GM18870 (cell line): ENCODE measurements around the gene BSG.
"Not testable (repeated sequence)": the region's sequence is repeated elsewhere in the genome, so short reads cannot be mapped to it uniquely, and the experiment has no call there.

Experiments
- ATAC-seq: cut with Tn5 transposase; IDR thresholded peaks from one replicate; pipeline ENCODE4 v1.9.1; 2021; ENCODE audit warnings: moderate library complexity; ENCODE audit not compliant: unreplicated experiment

The BSG gene

DNA sequence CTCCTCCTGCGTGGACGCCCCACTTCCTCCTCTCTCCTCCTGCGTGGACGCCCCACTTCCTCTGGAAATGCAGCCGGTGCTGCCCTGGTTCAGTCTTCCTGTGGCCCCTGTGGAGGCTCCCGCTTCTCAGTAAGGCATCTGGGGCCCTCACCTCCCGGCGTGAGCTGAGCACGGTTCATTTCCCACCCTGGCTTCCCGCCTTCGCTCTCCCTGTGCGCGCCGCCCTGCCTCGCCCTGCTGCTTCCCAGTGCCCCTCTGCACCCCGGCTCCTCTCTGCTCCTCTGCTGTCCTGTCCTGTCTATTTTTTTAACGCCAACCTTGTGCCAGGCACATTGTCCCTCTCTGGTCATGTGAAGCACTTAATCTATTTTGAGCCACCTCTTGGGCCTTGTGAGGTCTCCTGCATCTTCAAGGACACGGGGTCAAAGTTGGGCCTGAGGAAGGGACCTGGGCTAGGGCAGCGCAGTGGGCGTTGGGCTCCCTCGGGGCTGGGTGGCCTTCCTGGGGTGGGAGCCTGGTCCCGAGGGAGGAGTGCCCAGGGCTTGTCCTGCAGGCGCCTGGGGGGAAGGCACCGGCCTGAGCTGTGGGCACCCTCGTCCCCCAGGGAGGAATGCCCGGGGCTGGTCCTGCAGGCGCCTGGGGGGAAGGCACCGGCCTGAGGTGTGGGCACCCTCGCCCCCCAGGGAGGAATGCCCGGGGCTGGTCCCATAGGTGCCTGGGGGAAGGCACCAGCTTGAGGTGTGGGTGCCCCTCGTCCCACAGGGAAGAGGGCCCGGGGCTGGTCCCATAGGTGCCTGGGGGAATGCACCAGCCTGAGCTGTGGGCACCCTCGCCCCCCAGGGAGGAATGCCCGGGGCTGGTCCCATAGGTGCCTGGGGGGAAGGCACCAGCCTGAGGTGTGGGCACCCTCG, 30.2 kb downstream of the BSG start:
- ATAC-seq = no peak

DNA sequence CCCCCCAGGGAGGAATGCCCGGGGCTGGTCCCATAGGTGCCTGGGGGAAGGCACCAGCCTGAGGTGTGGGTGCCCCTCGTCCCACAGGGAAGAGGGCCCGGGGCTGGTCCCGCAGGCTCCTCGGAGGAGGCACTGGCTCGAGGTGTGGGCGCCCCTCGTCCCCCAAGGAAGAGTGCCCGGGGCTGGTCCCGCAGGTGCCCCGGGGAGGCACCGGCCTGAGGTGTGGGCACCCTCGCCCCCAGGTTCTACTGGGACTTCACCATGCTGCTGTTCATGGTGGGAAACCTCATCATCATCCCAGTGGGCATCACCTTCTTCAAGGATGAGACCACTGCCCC, 30.9 kb downstream of the BSG start:
- ATAC-seq = not testable (repeated sequence)

DNA sequence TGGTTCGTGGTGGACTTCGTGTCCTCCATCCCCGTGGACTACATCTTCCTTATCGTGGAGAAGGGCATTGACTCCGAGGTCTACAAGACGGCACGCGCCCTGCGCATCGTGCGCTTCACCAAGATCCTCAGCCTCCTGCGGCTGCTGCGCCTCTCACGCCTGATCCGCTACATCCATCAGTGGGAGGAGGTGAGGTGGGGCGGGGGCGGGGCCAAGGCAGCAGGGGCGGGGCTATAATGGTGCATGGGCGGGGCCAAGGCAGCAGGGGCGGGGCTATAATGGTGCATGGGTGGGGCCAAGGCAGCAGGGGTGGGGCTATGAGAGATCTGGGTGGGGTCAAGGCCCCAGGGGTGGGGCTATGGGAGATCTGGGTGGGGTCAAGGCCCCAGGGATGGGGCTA, 31.4 kb downstream of the BSG start:
- ATAC-seq = not testable (repeated sequence)

DNA sequence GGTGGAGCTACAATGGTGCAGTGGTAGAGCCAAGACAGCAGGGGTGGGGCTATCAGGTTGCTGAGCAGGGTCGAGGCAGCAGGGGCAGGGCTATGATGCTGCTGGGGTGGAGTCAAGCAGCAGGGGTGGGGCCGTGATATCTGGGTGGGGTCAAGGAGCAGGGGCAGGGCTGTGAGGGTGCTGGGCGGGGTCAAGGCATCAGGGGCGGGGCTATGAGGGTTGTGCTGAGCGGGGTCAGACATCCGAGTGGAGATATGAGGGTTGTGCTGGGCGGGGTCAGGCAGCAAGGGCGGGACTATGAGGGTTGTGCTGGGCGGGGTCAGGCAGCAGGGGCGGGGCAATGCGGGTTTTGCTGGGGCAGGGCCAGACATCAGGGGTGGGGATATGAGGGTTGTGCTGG, 32.0 kb downstream of the BSG start:
- ATAC-seq = no peak

DNA sequence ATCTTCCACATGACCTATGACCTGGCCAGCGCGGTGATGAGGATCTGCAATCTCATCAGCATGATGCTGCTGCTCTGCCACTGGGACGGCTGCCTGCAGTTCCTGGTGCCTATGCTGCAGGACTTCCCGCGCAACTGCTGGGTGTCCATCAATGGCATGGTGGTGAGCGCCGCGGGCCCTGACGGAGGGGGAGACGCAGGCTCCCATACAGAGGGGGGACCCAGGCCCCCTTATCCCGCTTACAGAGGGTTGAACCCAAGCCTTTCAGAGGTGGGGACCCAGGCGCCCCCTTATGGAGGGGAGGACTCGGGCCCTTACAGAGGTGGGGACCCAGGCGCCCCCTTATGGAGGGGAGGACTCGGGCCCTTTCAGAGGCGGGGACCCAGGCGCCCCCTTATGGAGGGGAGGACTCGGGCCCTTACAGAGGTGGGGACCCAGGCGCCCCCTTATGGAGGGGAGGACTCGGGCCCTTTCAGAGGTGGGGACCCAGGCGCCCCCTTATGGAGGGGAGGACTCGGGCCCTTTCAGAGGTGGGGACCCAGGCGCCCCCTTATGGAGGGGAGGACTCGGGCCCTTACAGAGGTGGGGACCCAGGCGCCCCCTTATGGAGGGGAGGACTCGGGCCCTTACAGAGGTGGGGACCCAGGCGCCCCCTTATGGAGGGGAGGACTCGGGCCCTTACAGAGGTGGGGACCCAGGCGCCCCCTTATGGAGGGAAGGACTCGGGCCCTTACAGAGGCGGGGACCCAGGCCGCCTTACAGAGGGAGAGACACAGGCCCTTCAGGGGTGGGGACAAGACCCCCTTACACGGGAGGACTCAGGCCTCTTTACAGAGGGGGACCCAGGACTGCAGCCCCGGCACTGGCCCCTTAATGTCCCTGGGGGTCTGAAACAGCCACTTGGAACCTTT, 32.9 kb downstream of the BSG start:
- not testable (repeated sequence) for ATAC-seq

DNA sequence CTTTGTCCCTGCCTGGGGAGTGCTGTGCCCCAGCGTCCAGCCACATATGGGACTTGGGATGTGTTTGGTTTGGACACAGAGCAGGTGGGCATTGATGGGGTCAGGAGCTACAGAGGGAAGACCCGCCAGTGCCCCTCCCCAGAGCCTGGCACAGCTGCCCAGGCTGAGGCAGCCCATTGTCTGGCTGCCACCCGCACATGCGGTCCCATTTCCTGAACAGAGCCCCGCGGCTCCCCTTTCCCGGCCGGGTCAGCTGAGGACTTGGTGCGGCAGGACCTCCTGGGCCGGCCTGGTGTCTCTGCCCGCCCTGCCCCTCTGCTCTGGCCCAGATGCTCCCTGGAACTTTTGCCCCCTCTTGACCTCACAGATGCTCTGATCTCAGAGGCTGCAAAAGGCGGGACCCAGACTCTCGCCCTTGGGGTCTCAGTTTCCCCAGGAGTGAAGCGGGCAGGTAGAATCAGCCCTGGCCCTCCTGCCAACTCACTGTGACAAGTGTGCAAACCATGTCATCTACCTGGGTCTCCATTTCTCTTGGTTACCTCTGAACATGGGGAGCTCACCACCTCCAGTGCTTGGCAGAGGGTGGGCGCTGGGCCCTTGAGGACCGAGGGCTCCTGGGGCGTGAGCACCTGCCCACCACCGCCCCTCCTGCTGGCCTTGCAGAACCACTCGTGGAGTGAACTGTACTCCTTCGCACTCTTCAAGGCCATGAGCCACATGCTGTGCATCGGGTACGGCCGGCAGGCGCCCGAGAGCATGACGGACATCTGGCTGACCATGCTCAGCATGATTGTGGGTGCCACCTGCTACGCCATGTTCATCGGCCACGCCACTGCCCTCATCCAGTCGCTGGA, 35.1 kb downstream of the BSG start:
- ATAC-seq = no peak

DNA sequence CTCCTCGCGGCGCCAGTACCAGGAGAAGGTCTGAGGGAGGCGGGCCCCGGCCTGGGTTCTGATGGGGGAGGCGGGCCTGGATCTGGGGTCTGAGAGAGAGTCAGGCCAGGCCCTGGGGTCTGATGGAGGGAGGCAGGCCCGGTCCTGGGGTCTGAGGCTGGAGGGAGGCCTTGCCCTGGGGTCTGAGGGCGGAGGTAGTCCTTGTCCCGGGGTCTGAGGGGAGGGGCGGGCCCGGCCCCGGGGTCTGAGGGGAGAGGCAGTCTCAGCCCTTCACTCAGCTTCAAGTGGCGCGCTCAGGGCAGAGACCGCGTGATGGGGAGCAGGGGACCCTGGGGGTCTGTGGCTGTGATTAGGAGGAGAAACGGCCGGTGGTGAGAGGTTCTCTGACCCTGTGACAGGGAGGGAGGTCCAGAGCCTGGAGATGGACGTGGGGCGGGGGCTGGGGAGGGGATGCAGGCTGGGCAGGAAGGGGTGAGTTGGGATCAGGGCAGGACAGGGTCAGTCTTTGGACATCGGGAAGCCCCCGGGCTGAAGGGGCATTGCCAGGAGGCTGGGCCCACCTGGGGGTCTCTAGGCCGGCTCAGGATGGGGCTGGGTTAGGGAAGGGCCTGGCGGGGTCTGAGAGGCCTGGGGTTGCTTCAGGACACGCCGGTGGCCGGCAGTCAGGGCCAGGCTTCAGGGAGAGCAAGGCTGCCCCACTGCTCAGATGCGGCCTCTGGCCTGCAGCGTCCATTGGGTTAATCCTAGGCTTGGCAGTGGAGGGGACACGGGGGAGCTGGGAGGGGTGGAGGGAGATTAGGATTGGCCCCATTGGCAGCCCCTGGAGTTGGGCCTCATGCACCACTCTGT, 36.0 kb downstream of the BSG start:
- ATAC-seq = no peak

DNA sequence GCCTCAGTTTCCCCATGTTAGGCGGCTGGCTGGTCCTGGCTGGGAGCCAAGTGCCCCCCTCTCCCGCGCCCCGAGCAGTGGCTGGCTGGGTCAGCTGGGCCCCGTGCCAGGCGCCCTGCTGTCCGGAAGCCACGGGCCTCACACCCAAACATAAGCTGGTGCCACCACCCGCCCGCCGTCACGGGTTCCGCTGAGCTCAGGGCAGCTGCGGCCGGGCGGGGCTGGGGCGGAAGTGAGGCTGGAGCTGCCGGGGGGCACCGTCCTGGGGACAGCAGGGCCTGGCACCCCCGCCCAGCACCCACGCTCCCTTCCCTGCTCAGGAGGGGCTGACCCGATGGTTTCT, 36.6 kb downstream of the BSG start:
- ATAC-seq = no peak

DNA sequence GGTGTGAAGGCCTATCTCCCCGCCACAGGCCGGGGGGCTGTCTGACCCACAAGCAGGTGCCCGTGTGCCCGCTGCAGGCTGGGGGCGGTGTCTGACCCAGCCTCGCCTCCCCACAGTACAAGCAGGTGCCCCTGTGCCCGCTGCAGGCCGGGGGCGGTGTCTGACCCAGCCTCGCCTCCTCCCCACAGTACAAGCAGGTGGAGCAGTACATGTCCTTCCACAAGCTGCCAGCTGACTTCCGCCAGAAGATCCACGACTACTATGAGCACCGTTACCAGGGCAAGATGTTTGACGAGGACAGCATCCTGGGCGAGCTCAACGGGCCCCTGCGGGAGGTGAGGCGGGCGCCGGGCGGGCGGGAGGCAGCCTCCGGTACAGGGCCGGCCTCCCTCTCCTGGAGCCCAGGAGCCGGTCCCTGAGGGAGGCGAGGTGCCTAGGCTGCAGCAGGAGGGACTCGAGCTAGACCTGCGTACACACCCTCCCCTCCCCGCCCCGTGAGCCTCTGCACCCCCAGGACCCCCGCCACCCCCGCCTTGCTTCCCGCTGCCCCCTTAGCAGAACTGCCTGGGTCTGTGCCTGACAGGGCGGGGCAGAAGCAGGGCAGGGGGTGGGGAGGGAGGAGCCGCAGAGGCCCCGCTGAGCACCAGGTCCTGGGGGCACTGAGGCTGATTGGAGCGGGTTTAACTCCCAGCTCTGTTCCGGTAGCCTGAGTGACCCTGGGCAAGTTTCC, 37.8 kb downstream of the BSG start:
- no peak for ATAC-seq

DNA sequence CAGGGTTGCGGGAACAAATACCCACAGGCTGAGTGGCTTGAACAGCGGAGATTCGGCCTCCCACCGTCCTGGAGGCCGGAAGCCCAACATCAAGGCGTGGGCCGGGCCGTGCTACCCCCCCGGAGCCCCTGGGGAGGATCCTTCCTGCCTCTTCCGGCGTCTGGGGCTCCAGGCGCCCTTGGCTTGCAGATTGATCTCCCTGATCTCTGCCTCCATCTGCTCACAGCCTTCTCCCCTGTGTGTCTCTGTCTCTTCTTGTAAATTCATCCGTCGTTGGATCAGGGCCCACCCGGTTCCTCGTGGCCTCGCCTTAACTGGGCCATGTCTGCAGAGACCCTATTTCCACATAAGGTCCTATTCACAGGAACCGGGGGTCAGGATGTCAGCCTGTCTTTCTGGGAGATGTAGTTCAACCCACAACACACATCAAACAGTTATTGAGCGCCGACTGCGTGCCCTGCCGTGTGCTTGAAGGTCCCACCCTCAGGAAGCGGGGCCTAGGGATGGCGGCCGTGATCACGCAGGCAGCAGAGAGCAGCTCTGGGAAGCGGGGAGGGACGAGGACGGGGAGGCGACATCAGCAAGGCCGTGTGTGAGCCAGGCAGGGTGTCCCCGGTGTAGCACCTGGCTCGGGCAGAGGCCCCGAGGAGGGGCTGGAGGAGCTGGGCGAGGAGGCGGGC, 38.5 kb downstream of the BSG start:
- ATAC-seq = no peak

DNA sequence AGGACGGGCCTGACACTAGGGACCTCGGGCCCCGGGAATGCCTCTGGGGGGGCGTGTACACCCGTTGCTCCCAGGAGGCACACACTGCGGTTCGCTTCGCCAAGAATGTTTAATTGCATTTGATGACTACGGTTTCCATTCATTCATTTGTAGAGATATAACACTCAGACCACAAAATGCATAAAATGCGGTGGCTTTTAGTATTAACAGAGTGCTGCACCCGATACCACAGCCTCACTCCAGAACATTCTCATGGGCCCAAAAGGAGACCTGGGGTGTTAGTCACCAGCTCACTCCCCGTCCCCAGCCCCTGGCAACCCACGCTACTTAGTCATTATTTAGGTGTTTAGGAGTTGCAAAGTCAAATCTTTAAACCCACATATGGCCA, 39.1 kb downstream of the BSG start:
- no peak for ATAC-seq

DNA sequence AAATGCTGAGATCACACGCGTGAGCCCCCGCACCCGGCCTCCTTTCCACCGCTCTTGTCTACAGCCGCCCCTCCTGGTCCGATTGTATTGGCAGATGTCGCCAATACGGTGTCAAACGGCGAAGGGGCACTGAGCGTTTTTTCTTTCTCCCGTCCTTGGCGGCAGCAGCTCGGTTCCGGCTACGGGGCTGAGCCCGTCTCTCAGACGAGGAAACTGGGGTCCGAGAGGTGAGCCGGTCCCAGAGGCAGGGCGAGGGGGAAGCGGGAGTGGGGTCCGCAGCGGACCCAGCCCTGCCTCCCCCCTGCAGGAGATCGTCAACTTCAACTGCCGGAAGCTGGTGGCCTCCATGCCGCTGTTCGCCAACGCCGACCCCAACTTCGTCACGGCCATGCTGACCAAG, 40.5 kb downstream of the BSG start:
- no peak for ATAC-seq

DNA sequence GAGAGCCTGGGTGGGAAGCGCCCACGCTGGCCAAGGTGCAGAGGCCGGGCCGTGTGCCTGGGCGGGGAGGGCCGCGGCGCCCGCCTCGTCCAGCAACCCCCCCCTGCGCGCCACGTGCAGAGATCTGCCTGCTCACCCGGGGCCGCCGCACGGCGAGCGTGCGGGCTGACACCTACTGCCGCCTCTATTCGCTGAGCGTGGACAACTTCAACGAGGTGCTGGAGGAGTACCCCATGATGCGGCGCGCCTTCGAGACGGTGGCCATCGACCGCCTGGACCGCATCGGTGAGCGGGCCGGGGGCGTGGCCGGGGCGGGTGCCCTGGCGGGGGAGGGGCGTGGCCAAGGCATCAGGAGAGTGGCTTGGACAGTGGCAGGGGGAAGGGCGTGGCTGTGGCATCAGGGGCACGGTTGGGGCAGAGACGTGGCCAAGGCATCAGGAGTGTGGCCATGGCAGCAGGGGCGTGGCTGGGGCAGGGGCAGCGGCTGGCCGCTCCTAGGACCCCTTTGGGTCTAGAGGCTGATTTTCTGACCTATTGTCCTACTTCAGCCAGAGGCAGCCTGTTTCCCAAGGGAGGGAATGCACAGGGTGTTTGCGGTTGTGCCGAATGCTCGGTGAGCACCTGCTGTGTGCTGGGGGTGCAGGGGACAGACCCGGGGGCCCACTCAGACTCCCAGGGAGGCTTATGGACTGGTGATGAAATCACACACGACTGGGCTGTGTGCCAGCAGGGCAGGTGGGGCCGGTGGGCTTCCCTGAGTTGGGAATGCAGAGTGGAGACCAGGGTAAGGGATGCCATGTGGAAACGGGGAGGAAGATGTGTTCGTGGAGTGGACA, 41.6 kb downstream of the BSG start:
- no peak for ATAC-seq

DNA sequence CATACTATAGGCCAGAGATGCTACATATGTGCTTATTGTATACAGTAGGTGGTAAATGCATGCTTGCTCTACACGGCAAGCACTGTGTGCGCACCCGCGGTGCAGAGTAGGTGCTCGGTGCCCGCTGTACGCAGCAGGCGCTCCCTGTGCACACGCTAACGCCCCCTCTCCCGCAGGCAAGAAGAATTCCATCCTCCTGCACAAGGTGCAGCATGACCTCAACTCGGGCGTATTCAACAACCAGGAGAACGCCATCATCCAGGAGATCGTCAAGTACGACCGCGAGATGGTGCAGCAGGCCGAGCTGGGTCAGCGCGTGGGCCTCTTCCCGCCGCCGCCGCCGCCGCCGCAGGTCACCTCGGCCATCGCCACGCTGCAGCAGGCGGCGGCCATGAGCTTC, 43.2 kb downstream of the BSG start:
- ATAC-seq = no peak

DNA sequence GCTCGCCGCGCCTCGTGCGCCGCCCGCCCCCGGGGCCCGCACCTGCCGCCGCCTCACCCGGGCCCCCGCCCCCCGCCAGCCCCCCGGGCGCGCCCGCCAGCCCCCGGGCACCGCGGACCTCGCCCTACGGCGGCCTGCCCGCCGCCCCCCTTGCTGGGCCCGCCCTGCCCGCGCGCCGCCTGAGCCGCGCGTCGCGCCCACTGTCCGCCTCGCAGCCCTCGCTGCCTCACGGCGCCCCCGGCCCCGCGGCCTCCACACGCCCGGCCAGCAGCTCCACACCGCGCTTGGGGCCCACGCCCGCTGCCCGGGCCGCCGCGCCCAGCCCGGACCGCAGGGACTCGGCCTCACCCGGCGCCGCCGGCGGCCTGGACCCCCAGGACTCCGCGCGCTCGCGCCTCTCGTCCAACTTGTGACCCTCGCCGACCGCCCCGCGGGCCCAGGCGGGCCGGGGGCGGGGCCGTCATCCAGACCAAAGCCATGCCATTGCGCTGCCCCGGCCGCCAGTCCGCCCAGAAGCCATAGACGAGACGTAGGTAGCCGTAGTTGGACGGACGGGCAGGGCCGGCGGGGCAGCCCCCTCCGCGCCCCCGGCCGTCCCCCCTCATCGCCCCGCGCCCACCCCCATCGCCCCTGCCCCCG, 43.8 kb downstream of the BSG start:
- no peak for ATAC-seq

DNA sequence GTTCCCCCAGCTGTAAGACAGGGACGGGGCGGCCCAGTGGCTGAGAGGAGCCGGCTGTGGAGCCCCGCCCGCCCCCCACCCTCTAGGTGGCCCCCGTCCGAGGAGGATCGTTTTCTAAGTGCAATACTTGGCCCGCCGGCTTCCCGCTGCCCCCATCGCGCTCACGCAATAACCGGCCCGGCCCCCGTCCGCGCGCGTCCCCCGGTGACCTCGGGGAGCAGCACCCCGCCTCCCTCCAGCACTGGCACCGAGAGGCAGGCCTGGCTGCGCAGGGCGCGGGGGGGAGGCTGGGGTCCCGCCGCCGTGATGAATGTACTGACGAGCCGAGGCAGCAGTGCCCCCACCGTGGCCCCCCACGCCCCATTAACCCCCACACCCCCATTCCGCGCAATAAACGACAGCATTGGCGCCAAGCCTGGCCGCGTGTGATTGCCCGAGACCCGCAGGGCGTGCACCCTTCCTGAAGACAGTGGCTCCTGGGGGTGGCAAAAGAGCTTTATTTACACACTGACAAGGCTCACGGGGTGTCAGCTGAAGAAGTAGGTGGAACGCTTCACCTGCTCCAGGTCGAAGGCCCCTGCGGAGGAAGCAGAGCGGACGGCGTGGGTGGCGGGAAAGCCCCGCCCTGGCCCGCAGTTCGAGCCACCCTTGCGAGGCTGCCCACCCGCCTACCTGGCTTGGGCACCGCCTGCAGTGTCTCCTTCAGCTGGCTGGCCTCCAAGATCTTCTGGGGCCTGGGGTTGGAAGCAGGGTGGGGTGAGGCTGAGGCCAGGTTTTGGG, 44.5 kb downstream of the BSG start:
- no peak for ATAC-seq
